ENCODE measurements around the gene TENM4. TPM values are rescaled to one million over a fixed set of nuclear protein-coding genes. Genes with fewer than 3 reads are reported as not detected.

The TENM4 gene
- total and polyA plus RNA-seq, 4 donors, result 24.8 to 70.5 (median 38.1) TPM

DNA sequence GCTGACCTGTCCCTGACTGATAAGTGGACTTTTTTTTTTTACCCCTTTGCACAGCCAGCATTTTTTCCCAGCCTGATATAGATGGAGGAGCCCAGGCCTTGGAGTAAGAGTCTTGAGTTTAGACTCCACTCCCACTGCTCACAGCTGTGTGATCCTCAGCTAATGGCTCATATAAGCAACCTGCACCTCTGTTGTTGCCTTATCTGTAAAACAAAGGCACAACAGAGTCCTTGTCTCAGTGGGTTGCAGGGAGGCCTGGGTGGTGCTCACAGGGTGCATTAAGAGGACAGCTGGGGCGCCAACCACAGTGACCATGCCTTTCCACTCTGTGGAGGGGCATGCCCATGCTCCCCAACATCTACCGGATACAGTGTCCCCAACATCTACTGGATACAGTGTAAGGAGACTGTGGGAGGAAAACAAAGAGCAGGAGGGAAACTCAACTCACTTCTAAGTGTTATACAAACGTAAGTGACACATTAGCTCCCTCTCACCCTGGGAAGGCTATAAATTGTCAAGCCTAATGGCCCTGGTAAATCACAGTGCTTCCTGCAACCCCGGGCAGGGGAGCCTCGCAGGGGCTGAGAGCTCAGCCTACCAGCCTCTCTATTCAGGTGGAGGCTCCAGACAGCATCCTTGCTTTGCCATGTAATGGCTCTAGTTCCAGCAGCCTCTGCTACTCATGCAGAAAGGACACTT, 109.5 kb downstream of the TENM4 start:
- no peak overlapping the region for H3K27ac ChIP-seq (ENCODE audit: low read depth, low read length)
- H3K9me3 ChIP-seq (ENCODE audit: control insufficient read depth, insufficient read depth, low read length), result no peaks in the 10 kb centered on the region
- peak in 1 of 6 donors; percentile 54 for DNase-seq (ENCODE audit: low read depth in 4 of 6, low spot score in 6 of 6)
- 20% methylated on average over 2 of the region's 5 CpGs for WGBS (ENCODE audit: insufficient coverage)
- peaks cover 22% of the 10 kb centered on the region for H3K4me1 ChIP-seq (ENCODE audit: control insufficient read depth, insufficient read depth, low read length)
- no peaks in the 10 kb centered on the region for H3K36me3 ChIP-seq (ENCODE audit: control insufficient read depth, insufficient read depth, low read length)
- H3K27me3 ChIP-seq (ENCODE audit: control insufficient read depth, insufficient read depth, low read length), result no peaks in the 10 kb centered on the region
- H3K4me3 ChIP-seq (ENCODE audit: low read depth, low read length), result no peak overlapping the region

DNA sequence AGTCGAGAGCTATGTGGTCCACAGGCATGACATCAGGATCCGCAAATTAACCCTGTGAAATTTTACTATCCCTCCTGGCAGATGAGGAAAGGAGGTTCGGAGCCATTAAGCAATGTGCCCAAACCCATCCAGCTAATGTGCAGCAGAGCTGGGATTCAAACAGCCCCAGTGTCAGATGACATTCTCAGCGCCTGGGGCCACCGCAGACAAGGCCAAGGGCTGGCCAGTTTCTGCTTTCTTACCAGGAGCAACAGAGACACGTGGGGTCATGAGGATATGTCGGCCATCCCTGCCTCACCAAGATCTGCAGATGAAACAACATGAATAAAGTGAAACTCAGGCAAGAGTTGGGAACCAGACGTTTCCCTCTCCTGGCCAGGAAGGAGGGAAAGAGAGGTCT, 110.2 kb downstream of the TENM4 start:
- H3K27me3 ChIP-seq (ENCODE audit: control insufficient read depth, insufficient read depth, low read length), result no peaks in the 10 kb centered on the region
- no peak for DNase-seq (ENCODE audit: low read depth in 4 of 6, low spot score in 6 of 6)
- no peak overlapping the region for H3K4me3 ChIP-seq (ENCODE audit: low read depth, low read length)

GRCh38 chr11:79329561-79329960, 111.3 kb downstream of the TENM4 start:
- WGBS (ENCODE audit: insufficient coverage), result 77% methylated on average over 6 of the region's 6 CpGs
- Histone ChIP-seq H3K4me3 (ENCODE audit: low read depth, low read length) (no peak overlapping the region), H3K27ac (ENCODE audit: low read depth, low read length) (no peak overlapping the region), H3K4me1 (ENCODE audit: control insufficient read depth, insufficient read depth, low read length) (peaks cover 22% of the 10 kb centered on the region), H3K36me3 (ENCODE audit: control insufficient read depth, insufficient read depth, low read length) (no peaks in the 10 kb centered on the region), H3K27me3 (ENCODE audit: control insufficient read depth, insufficient read depth, low read length) (no peaks in the 10 kb centered on the region), H3K9me3 (ENCODE audit: control insufficient read depth, insufficient read depth, low read length) (no peaks in the 10 kb centered on the region)
- no peak for DNase-seq (ENCODE audit: low read depth in 4 of 6, low spot score in 6 of 6)

More for the DNA sequence above, 110.2 kb downstream of the TENM4 start:
- Histone ChIP-seq H3K9me3 (ENCODE audit: control insufficient read depth, insufficient read depth, low read length) (no peaks in the 10 kb centered on the region), H3K4me1 (ENCODE audit: control insufficient read depth, insufficient read depth, low read length) (peaks cover 22% of the 10 kb centered on the region), H3K27ac (ENCODE audit: low read depth, low read length) (no peak overlapping the region), H3K36me3 (ENCODE audit: control insufficient read depth, insufficient read depth, low read length) (no peaks in the 10 kb centered on the region)
- WGBS (ENCODE audit: insufficient coverage), result 75% methylated on average over 5 of the region's 8 CpGs

GRCh38 chr11:79328402-79328801, 112.4 kb downstream of the TENM4 start:
- DNase-seq (ENCODE audit: low read depth in 4 of 6, low spot score in 6 of 6), result no peak

DNA sequence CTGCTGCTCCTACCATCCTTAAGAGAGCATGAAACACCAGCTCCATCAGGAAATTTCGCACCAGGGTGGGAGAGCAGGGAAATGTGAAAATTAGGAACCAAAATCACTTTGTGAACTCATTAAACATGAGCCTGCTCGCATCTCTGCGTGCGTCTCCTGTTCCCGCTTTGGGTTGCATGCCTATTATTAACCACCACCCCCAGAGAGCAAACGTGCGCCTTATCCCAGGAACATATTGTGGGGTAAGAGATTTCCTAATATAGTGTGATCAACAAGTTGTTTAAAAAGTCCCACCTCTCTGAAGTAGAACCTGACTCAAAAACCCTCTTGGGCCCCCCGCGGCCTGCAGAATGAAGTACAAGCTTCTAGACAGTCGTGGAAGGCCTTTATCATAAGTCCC, 115.0 kb downstream of the TENM4 start:
- H3K9me3 ChIP-seq (ENCODE audit: control insufficient read depth, insufficient read depth, low read length), result no peaks in the 10 kb centered on the region
- H3K4me1 ChIP-seq (ENCODE audit: control insufficient read depth, insufficient read depth, low read length), result peaks cover 7% of the 10 kb centered on the region
- H3K4me3 ChIP-seq (ENCODE audit: low read depth, low read length), result no peak overlapping the region
- WGBS (ENCODE audit: insufficient coverage), result 100% methylated on average over 3 of the region's 10 CpGs
- DNase-seq (ENCODE audit: low read depth in 4 of 6, low spot score in 6 of 6), result no peak
- H3K27me3 ChIP-seq (ENCODE audit: control insufficient read depth, insufficient read depth, low read length), result no peaks in the 10 kb centered on the region
- H3K27ac ChIP-seq (ENCODE audit: low read depth, low read length), result no peak overlapping the region
- H3K36me3 ChIP-seq (ENCODE audit: control insufficient read depth, insufficient read depth, low read length), result no peaks in the 10 kb centered on the region

More at GRCh38 chr11:79328402-79328801, 112.4 kb downstream of the TENM4 start:
- no peak overlapping the region for H3K4me3 ChIP-seq (ENCODE audit: low read depth, low read length)
- H3K4me1 ChIP-seq (ENCODE audit: control insufficient read depth, insufficient read depth, low read length), result peaks cover 22% of the 10 kb centered on the region
- no peaks in the 10 kb centered on the region for H3K9me3 ChIP-seq (ENCODE audit: control insufficient read depth, insufficient read depth, low read length)
- 100% methylated on average over 1 of the region's 9 CpGs for WGBS (ENCODE audit: insufficient coverage)
- no peak overlapping the region for H3K27ac ChIP-seq (ENCODE audit: low read depth, low read length)
- H3K36me3 ChIP-seq (ENCODE audit: control insufficient read depth, insufficient read depth, low read length), result no peaks in the 10 kb centered on the region
- H3K27me3 ChIP-seq (ENCODE audit: control insufficient read depth, insufficient read depth, low read length), result no peaks in the 10 kb centered on the region

DNA sequence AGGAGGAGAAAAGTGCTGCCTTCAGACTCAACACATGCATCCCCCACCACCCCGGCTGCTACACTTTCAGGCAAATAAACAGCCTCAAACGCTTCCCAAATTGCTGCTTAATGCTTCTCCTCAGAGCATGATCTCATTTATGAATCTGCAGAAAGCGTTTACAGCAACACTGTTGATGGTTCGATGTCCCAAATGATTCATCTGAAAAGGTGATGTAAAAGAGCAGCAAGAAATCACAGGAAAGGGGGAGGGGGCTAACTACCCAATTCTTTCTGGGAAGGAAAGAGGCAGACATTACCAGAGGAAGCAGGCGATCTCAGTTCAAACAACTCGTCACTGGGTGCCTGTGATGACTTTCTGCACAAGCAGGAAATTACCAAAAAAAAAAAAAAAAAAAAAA, 119.6 kb downstream of the TENM4 start:
- Histone ChIP-seq H3K27ac (ENCODE audit: low read depth, low read length) (no peak overlapping the region), H3K4me1 (ENCODE audit: control insufficient read depth, insufficient read depth, low read length) (peaks cover 3% of the 10 kb centered on the region), H3K9me3 (ENCODE audit: control insufficient read depth, insufficient read depth, low read length) (no peaks in the 10 kb centered on the region), H3K27me3 (ENCODE audit: control insufficient read depth, insufficient read depth, low read length) (no peaks in the 10 kb centered on the region), H3K4me3 (ENCODE audit: low read depth, low read length) (no peak overlapping the region), H3K36me3 (ENCODE audit: control insufficient read depth, insufficient read depth, low read length) (no peaks in the 10 kb centered on the region)
- DNase-seq (ENCODE audit: low read depth in 4 of 6, low spot score in 6 of 6), result peak in 1 of 6 donors; percentile 93
- WGBS (ENCODE audit: insufficient coverage), result 69% methylated on average over 2 of the region's 6 CpGs

GRCh38 chr11:79314906-79315689, 125.7 kb downstream of the TENM4 start:
- WGBS (ENCODE audit: insufficient coverage), result 86% methylated on average over 6 of the region's 8 CpGs
- H3K36me3 ChIP-seq (ENCODE audit: control insufficient read depth, insufficient read depth, low read length), result no peaks in the 10 kb centered on the region

GRCh38 chr11:79313530-79313913, 127.3 kb downstream of the TENM4 start:
- Histone ChIP-seq H3K4me1 (ENCODE audit: control insufficient read depth, insufficient read depth, low read length) (peaks cover 30% of the 10 kb centered on the region), H3K27ac (ENCODE audit: low read depth, low read length) (no peak overlapping the region), H3K9me3 (ENCODE audit: control insufficient read depth, insufficient read depth, low read length) (no peaks in the 10 kb centered on the region), H3K36me3 (ENCODE audit: control insufficient read depth, insufficient read depth, low read length) (no peaks in the 10 kb centered on the region), H3K27me3 (ENCODE audit: control insufficient read depth, insufficient read depth, low read length) (no peaks in the 10 kb centered on the region), H3K4me3 (ENCODE audit: low read depth, low read length) (no peak overlapping the region)
- WGBS (ENCODE audit: insufficient coverage), result 40% methylated on average over 1 of the region's 4 CpGs
- peak in 3 of 6 donors; percentile 28 to 79 (median 60) for DNase-seq (ENCODE audit: low read depth in 4 of 6, low spot score in 6 of 6)

More at GRCh38 chr11:79314906-79315689, 125.7 kb downstream of the TENM4 start:
- no peak overlapping the region for H3K4me3 ChIP-seq (ENCODE audit: low read depth, low read length)
- no peaks in the 10 kb centered on the region for H3K9me3 ChIP-seq (ENCODE audit: control insufficient read depth, insufficient read depth, low read length)
- peaks cover 30% of the 10 kb centered on the region for H3K4me1 ChIP-seq (ENCODE audit: control insufficient read depth, insufficient read depth, low read length)
- H3K27ac ChIP-seq (ENCODE audit: low read depth, low read length), result no peak overlapping the region
- no peaks in the 10 kb centered on the region for H3K27me3 ChIP-seq (ENCODE audit: control insufficient read depth, insufficient read depth, low read length)
- no peak for DNase-seq (ENCODE audit: low read depth in 4 of 6, low spot score in 6 of 6)

DNA sequence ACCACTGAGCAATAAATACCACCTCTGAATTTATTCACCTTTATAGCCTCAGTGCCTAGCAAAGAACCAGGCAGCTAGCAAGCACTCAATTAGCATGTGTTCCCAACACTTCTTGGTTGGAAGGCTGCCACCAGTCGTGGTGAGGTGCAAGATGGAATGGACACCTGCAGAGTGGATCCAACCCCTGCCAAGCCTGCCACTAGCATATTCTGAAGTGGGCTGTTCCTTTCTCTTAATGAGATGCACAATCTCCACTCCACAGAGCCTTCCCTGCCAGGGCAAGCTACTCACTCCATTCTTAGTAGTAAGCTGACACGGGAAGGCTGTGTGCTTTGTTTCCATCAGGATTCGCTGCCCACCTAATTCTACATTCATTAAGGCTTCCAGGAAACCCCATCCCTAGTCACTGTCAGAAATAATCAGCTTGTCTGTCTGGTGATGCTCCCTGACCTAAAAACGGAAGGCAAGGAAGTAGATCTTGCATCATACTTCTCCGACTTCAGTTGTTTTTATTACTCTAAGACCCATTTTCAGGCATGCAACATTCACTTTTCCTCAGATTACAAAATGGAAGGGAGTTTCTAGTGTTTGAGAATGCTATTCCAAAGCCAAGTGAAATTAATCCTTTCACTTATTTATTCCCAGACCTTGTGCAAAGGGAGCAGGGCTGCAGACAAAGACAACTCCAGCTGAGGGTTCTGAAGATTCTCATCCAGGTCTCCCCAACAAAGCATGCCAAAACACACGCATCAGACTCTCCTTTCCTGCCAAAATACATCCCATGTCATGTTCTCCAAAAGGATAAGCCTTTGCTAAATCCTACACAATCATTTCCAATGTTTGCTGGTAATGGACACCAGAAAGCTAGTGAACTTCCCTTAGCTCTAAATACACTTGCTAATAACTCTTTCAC, 128.0 kb downstream of the TENM4 start:
- WGBS (ENCODE audit: insufficient coverage), result 30% methylated on average over 4 of the region's 6 CpGs
- H3K9me3 ChIP-seq (ENCODE audit: control insufficient read depth, insufficient read depth, low read length), result no peaks in the 10 kb centered on the region
- H3K4me1 ChIP-seq (ENCODE audit: control insufficient read depth, insufficient read depth, low read length), result peaks cover 30% of the 10 kb centered on the region
- H3K4me3 ChIP-seq (ENCODE audit: low read depth, low read length), result no peak overlapping the region
- no peak overlapping the region for H3K27ac ChIP-seq (ENCODE audit: low read depth, low read length)
- peak in 2 of 6 donors; percentile 75 to 76 for DNase-seq (ENCODE audit: low read depth in 4 of 6, low spot score in 6 of 6)
- H3K36me3 ChIP-seq (ENCODE audit: control insufficient read depth, insufficient read depth, low read length), result no peaks in the 10 kb centered on the region
- H3K27me3 ChIP-seq (ENCODE audit: control insufficient read depth, insufficient read depth, low read length), result no peaks in the 10 kb centered on the region
